Camera-type eye (tissue), 1 donor: ENCODE measurements around the gene CIBAR2. TPM values are rescaled to one million over a fixed set of nuclear protein-coding genes. Genes with fewer than 3 reads are reported as not detected.

Experiments
- total RNA-seq: library from RNA; depleted of rRNA; stranded (reverse); fragments of >200 nt; gene quantifications from one replicate; pipeline ENCODE4 v1.2.3, GENCODE V29; 2014

Gene CIBAR2
- total RNA-seq = 0.77 TPM

GRCh38 chr16:85112364-85112763 lies at the start of gene CIBAR2:
Gene CIBAR2, minus strand, starts transcription at chr16:85112472. Its CDS starts 120 bp downstream, at chr16:85112352.

Other genes starting within 250 kb of the CIBAR2 start
- 39.6 TPM for gene ZDHHC7, start 100.9 kb downstream of the CIBAR2 start, total RNA-seq
- 21.8 TPM for gene KIAA0513, start 84.7 kb downstream of the CIBAR2 start, total RNA-seq